PC-3 (cell line): Measurements from ENCODE around the gene RGS12.

ENCODE experiments used
- EZH2phosphoT487 ChIP-seq: fragments of 300-600 bp; sonication (generic); IDR thresholded peaks from 2 replicates; pipeline ENCODE4 v1.6.1; 2018; ENCODE audit warnings: mild to moderate bottlenecking, antibody characterized with exemption, low read length, borderline replicate concordance
- TF ChIP-seq, protein P1 (sequence below): fragments of 300-600 bp; sonication (generic); conservative IDR thresholded peaks from 2 replicates; pipeline ENCODE4 v1.5.1; 2017; ENCODE audit warnings: antibody characterized with exemption, low read depth, mild to moderate bottlenecking, low read length

DNA sequence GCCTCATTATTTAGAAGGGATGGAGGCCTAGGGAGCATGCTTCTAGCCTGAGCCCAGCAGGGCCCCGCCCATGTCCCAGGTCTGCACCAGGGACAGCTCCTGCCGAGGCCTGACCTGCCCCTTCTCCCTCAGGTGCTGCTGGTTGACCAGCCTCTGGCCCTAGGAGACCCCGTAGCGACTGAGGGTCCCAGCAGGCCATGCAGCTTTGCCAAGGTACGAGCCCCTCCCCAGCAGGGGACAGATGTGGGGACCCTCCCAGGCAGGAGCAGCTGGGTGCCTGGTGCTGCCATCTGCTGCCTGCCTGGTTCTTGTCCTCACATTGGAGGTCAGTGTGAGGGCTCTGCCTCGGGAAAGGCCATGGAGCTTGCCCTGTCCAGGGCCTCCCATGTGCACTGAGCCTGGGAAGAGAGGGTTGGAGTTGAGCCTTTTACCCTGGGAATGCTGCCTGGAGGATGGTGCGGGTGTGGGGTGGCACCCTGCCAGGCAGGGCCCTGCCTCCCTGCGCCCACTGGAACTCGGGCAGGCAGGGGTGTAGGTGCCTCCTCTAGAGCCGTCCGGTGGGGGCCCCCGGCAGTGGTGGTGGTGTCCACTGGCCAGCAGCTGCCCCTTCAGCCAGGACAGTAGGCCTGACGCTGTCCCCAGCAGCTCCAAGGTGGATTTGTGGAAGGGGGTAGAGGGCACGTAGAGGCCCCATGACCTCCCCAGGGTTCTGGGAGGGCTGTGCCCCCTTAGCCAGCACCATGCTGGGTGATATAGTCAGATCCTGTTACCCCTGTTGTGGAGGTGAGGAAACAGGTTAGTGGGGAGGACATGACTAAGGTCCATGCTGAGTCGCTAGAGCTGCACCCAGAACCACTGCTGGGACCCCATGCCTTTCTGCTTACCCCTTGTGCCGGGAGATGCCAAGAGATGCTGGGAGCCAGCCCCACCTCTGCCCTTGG is 46.1 kb upstream of the RGS12 start:
- TF ChIP-seq, protein P1, sequence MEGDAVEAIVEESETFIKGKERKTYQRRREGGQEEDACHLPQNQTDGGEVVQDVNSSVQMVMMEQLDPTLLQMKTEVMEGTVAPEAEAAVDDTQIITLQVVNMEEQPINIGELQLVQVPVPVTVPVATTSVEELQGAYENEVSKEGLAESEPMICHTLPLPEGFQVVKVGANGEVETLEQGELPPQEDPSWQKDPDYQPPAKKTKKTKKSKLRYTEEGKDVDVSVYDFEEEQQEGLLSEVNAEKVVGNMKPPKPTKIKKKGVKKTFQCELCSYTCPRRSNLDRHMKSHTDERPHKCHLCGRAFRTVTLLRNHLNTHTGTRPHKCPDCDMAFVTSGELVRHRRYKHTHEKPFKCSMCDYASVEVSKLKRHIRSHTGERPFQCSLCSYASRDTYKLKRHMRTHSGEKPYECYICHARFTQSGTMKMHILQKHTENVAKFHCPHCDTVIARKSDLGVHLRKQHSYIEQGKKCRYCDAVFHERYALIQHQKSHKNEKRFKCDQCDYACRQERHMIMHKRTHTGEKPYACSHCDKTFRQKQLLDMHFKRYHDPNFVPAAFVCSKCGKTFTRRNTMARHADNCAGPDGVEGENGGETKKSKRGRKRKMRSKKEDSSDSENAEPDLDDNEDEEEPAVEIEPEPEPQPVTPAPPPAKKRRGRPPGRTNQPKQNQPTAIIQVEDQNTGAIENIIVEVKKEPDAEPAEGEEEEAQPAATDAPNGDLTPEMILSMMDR = 0 out of 2 replicates have a peak, but pooled peaks have one; percentile 17
- no peak for TF ChIP-seq EZH2phosphoT487
